Stimulated activated CD4-positive, alpha-beta T cell treated with anti-CD3 and anti-CD28 coated beads, Interleukin-1b, Interleukin-23, amount 100 ng/mL, for 24 hours (primary cell): ENCODE data around the gene ELN.
"Not testable (repeated sequence)": the region's sequence is repeated elsewhere in the genome, so short reads cannot be mapped to it uniquely, and the experiment has no call there.

Experiments
- DNase-seq, 4 experiments: peaks; one replicate each; pipeline ENCODE4 v3.0.0-alpha.2; 2020; ENCODE audit warnings: low read depth in 4 of 4, low spot score in 1 of 4

ELN gene

GRCh38 chr7:74027683-74028320 lies at the start of gene ELN:
Gene ELN, plus strand, starts transcription at chr7:74028173. Its CDS starts 15 bp downstream, at chr7:74028188.
- DNase-seq: no peak

GRCh38 chr7:73978661-73979563 lies 49.1 kb upstream of the ELN start:
- no peak for DNase-seq

- DNase-seq: not testable (repeated sequence)
These were observed 48.3 kb upstream of the ELN start for GRCh38 chr7:73979656-73980055.

GRCh38 chr7:73980206-73980605 lies 47.8 kb upstream of the ELN start:
- DNase-seq: no peak

GRCh38 chr7:73981933-73982332 lies 46.0 kb upstream of the ELN start:
- DNase-seq: no peak

- no peak for DNase-seq
These were observed 44.4 kb upstream of the ELN start for GRCh38 chr7:73983437-73984164.

- no peak for DNase-seq
These were observed 43.3 kb upstream of the ELN start for GRCh38 chr7:73984481-73985205.

- no peak for DNase-seq
These were observed 42.2 kb upstream of the ELN start for GRCh38 chr7:73985737-73986141.

GRCh38 chr7:73986158-73986631 lies 41.8 kb upstream of the ELN start:
- no peak for DNase-seq

GRCh38 chr7:73987298-73987697 lies 40.7 kb upstream of the ELN start:
- no peak for DNase-seq

- DNase-seq: no peak
These were observed 39.8 kb upstream of the ELN start for GRCh38 chr7:73988197-73988596.

GRCh38 chr7:73991522-73992100 lies 36.4 kb upstream of the ELN start:
- DNase-seq: no peak

GRCh38 chr7:73992101-73992562 lies 35.8 kb upstream of the ELN start:
- no peak for DNase-seq

GRCh38 chr7:73994023-73994422 lies 34.0 kb upstream of the ELN start:
- no peak for DNase-seq

- DNase-seq: no peak
These were observed 33.2 kb upstream of the ELN start for GRCh38 chr7:73994761-73995160.

GRCh38 chr7:73995330-73995729 lies 32.6 kb upstream of the ELN start:
- DNase-seq: no peak

- no peak for DNase-seq
These were observed 32.0 kb upstream of the ELN start for GRCh38 chr7:73995821-73996511.

GRCh38 chr7:73997056-73997455 lies 30.9 kb upstream of the ELN start:
- no peak for DNase-seq

GRCh38 chr7:73999664-74000435 lies 28.1 kb upstream of the ELN start:
- no peak for DNase-seq
